HepG2 (cell line): ENCODE measurements around the gene UGT1A4. TPM values are rescaled to one million over a fixed set of nuclear protein-coding genes. Genes with fewer than 3 reads are reported as not detected.

Experiments
- ATAC-seq: fragments of 200-7000 bp; cut with Tn5 transposase; 3 replicates; pipeline ENCODE4 v1.9.1; 2020; ENCODE audit warnings: mild to moderate bottlenecking, moderate library complexity
- BruUV-seq: library from RNA; stranded (reverse); fragments of 400-500 nt; replicated peaks from 2 replicates; lab custom pipeline; 2021; lab: Mats Ljungman, UMichigan
- CTCF ChIA-PET: fragments of 300-600 bp; formaldehyde crosslinking; extraction: SDS; loops from one replicate; lab custom pipeline; 2021; ENCODE audit warnings: low total read pairs, inconsistent platforms, low intra/inter-chr PET ratio; lab: Yijun Ruan, JAX
- POLR2A ChIA-PET: fragments of 350-600 bp; sonication (Branson Sonifier 250); formaldehyde crosslinking; loops from one replicate; lab custom pipeline; 2020; ENCODE audit warnings: antibody characterized with exemption, inconsistent platforms; lab: Yijun Ruan, JAX
- DNase-seq: peaks from one replicate; pipeline ENCODE4 v3.0.0-alpha.2; 2015; ENCODE audit warnings: low spot score
- FAIRE-seq: peaks from 3 replicates; lab custom pipeline; 2011; peaks lifted over from hg19 to GRCh38; lab: Jason Lieb, UNC
- H2AFZ ChIP-seq: one replicate; pipeline ENCODE4 v1.6.1; 2011; ENCODE audit warnings: low read length, inconsistent platforms
- H3K27ac ChIP-seq: fragments of 300-600 bp; 3 replicates; pipeline ENCODE4 v1.8.0; 2011; ENCODE audit warnings: mixed run types, mild to moderate bottlenecking, mixed read lengths, low read length, inconsistent platforms; ENCODE audit not compliant: insufficient read depth; ENCODE audit errors: extremely low read length
- H3K27me3 ChIP-seq, 2 experiments: fragments of 200-600 bp in 1 of 2; 2 replicates in 1 of 2; 3 replicates in 1 of 2; pipeline versions ENCODE4 v1.6.0 to v1.8.0; 2011; ENCODE audit warnings: low read length in 2 of 2, mild to moderate bottlenecking in 2 of 2, moderate library complexity in 2 of 2, inconsistent platforms in 1 of 2; ENCODE audit not compliant: insufficient read depth in 2 of 2, control insufficient read depth in 1 of 2
- H3K36me3 ChIP-seq, 2 experiments: fragments of 200-600 bp in 1 of 2; replicated peaks in 1 of 2; 2 replicates in 1 of 2; 3 replicates in 1 of 2; pipeline versions ENCODE4 v1.5.1 to v1.8.0; 2011; ENCODE audit warnings: low read length in 2 of 2, inconsistent platforms in 1 of 2; ENCODE audit not compliant: insufficient read depth in 2 of 2, control insufficient read depth in 1 of 2
- H3K4me1 ChIP-seq: 2 replicates; pipeline ENCODE4 v1.5.1; 2012; ENCODE audit warnings: low read length, inconsistent platforms; ENCODE audit not compliant: insufficient read depth
- H3K4me2 ChIP-seq: 2 replicates; pipeline ENCODE4 v1.6.0; 2011; ENCODE audit warnings: low read depth, low read length, inconsistent platforms
- H3K4me3 ChIP-seq, 3 experiments: fragments of 200-600 bp in 1 of 3; sonication (generic), shearing (Covaris generic) in 1 of 3; replicated peaks in 1 of 3; 2 replicates each; pipeline ENCODE4 v1.5.1; 2011 to 2016; ENCODE audit warnings: low read length in 3 of 3, inconsistent platforms in 2 of 3, low read depth in 2 of 3, mild to moderate bottlenecking in 2 of 3, control low read depth in 1 of 3, mixed read lengths in 1 of 3; ENCODE audit not compliant: insufficient read depth in 1 of 3
- H3K79me2 ChIP-seq: one replicate; pipeline ENCODE4 v1.6.1; 2011; ENCODE audit warnings: low read length, inconsistent platforms; ENCODE audit not compliant: insufficient read depth
- H3K9ac ChIP-seq: 2 replicates; pipeline ENCODE4 v1.6.0; 2011; ENCODE audit warnings: mild to moderate bottlenecking, low read depth, low read length, inconsistent platforms; ENCODE audit not compliant: insufficient read depth
- H3K9me3 ChIP-seq: 2 replicates; pipeline ENCODE4 v1.5.1; 2012; ENCODE audit warnings: mild to moderate bottlenecking, low read length
- H4K20me1 ChIP-seq: 2 replicates; pipeline ENCODE4 v1.6.0; 2011; ENCODE audit warnings: inconsistent platforms, mild to moderate bottlenecking, low read length, moderate library complexity; ENCODE audit not compliant: insufficient read depth
- ATF3 ChIP-seq: sonication (generic); formaldehyde crosslinking; IDR thresholded peaks from 2 replicates; pipeline ENCODE4 v1.4.0; 2020; ENCODE audit warnings: missing genetic modification reagents
- BCL6 ChIP-seq: IDR thresholded peaks from 2 replicates; pipeline ENCODE4 v1.6.1; 2016; ENCODE audit warnings: missing genetic modification reagents, missing compliant biosample characterization
- FOXK1 ChIP-seq: sonication (generic); formaldehyde crosslinking; IDR thresholded peaks from 2 replicates; pipeline ENCODE4 v1.4.0; 2020; ENCODE audit warnings: low read depth, missing genetic modification reagents, borderline replicate concordance
- FOXP1 ChIP-seq, 2 experiments: fragments of 450-650 bp in 1 of 2; IDR thresholded peaks; 2 replicates each; pipeline ENCODE4 v1.6.1; 2017 to 2018; ENCODE audit warnings: antibody characterized with exemption in 1 of 2
- NFRKB ChIP-seq: fragments of 450-650 bp; IDR thresholded peaks from 2 replicates; pipeline ENCODE4 v1.6.1; 2017
- NR2F2 ChIP-seq: IDR thresholded peaks from 2 replicates; pipeline ENCODE4 v1.6.1; 2012; ENCODE audit warnings: low read depth, inconsistent platforms, borderline replicate concordance
- SMAD3 ChIP-seq: sonication (generic); formaldehyde crosslinking; IDR thresholded peaks from 2 replicates; pipeline ENCODE4 v1.4.0; 2020; ENCODE audit warnings: missing genetic modification reagents
- SRSF1 ChIP-seq: fragments of 200-400 bp; formaldehyde crosslinking; optimal IDR thresholded peaks from 2 replicates; pipeline ENCODE3; 2017; ENCODE audit warnings: mild to moderate bottlenecking, low read depth, low read length, moderate library complexity
- ZEB1 ChIP-seq: IDR thresholded peaks from 2 replicates; pipeline ENCODE4 v1.6.1; 2012; ENCODE audit warnings: mild to moderate bottlenecking, low read depth, inconsistent platforms; ENCODE audit not compliant: insufficient replicate concordance
- ZFP36L1 ChIP-seq: sonication (generic); formaldehyde crosslinking; IDR thresholded peaks from 2 replicates; pipeline ENCODE4 v1.8.0; 2022; ENCODE audit warnings: mild to moderate bottlenecking, missing genetic modification reagents, moderate library complexity
- ZKSCAN1 ChIP-seq: fragments of 150-350 bp; IDR thresholded peaks from 2 replicates; pipeline ENCODE4 v1.6.1; 2014; ENCODE audit warnings: low read length
- ZMYM4 ChIP-seq: sonication (generic); formaldehyde crosslinking; IDR thresholded peaks from 2 replicates; pipeline ENCODE4 v1.8.1; 2023; ENCODE audit warnings: mild to moderate bottlenecking, missing genetic modification reagents
- ZNF235 ChIP-seq: sonication (generic); formaldehyde crosslinking; IDR thresholded peaks from 2 replicates; pipeline ENCODE4 v1.8.1; 2023; ENCODE audit warnings: mild to moderate bottlenecking, missing genetic modification reagents, borderline replicate concordance
- ZNF264 ChIP-seq: sonication (generic); formaldehyde crosslinking; IDR thresholded peaks from 2 replicates; pipeline ENCODE4 v1.4.0; 2020; ENCODE audit warnings: missing genetic modification reagents
- ZNF343 ChIP-seq: sonication (generic); formaldehyde crosslinking; IDR thresholded peaks from 2 replicates; pipeline ENCODE4 v1.4.0; 2020; ENCODE audit warnings: mild to moderate bottlenecking, missing genetic modification reagents
- WGBS: methylation state at CpG from one replicate; pipeline ENCODE4 v1.1.6; 2017; ENCODE audit warnings: low lambda C conversion rate; 5-methylcytosine and 5-hydroxymethylcytosine counted together
- in situ Hi-C: cut with HindIII; loops from 2 replicates; pipeline ENCODE4 v1.10.0; 2017; ENCODE audit warnings: low pct_unique_long_range_greater_than_20kb; ENCODE audit not compliant: extremely low pct_ligation_motif_present
- intact Hi-C: fragments of 100-400 bp; cut with micrococcal nuclease; formaldehyde crosslinking; loops from one replicate; pipeline ENCODE4 v1.10.0; 2022; ENCODE audit not compliant: unreplicated experiment
- polyA plus RNA-seq, 8 experiments: library from polyadenylated mRNA; depleted of rRNA in 3 of 8; stranded (reverse) in 7 of 8; unstranded in 1 of 8; fragments of >200 nt; fragmentation: Illumina TruSeq in 4 of 8; extraction: Trizol in 4 of 8; gene quantifications; 2 replicates each; pipeline versions ENCODE4 v1.2.1 to v1.2.3, GENCODE V29; 2011 to 2016; ENCODE audit warnings: low read depth in 4 of 8, missing spikeins in 1 of 8, mixed read lengths in 1 of 8; ENCODE audit not compliant: insufficient read depth in 1 of 8
- total RNA-seq, 5 experiments: library from RNA; depleted of rRNA; stranded (reverse); fragments of >200 nt; fragmentation: Illumina TruSeq; extraction: Trizol; gene quantifications; 2 replicates each; pipeline ENCODE4 v1.2.3, GENCODE V29; 2016; ENCODE audit warnings: low read depth in 1 of 5

Gene UGT1A4
- total and polyA plus RNA-seq, 2 of the 13 experiments (the other 11 are each of a cell fraction or from before 2014, with no cell fraction given), result not detected

- no peak for TF ChIP-seq ATF3 (CRISPR knock-in tag)
- TF ChIP-seq, all 625 proteins: peak for 0
Measured at GRCh38 chr2:233820774-233821105, 102.2 kb downstream of the UGT1A4 start (continued).

GRCh38 chr2:233821196-233821595 lies 102.7 kb downstream of the UGT1A4 start:
- H3K4me2 ChIP-seq, result no peak overlapping the region
- no peak overlapping the region for H3K9ac ChIP-seq
- peaks cover 23% of the 10 kb centered on the region for H3K4me1 ChIP-seq
- in situ Hi-C loops, result no loop called here
- no peaks in the 10 kb centered on the region for H3K79me2 ChIP-seq
- H3K36me3 ChIP-seq, result no peaks in the 10 kb centered on the region
- no peak for FAIRE-seq
- H3K4me3 ChIP-seq, result no peak overlapping the region
- CTCF ChIA-PET, result no interaction called here
- TF ChIP-seq ZMYM4 (CRISPR knock-in tag) (no peak), ZFP36L1 (CRISPR knock-in tag) (no peak), BCL6 (no peak), FOXK1 (CRISPR knock-in tag) (no peak), ZNF264 (no peak), ZNF343 (no peak), FOXP1 (IDR thresholded peaks at IDR 0.05) (no peak), FOXP1 (CRISPR knock-in tag; IDR thresholded peaks at IDR 0.05) (no peak), ZEB1 (no peak), SMAD3 (no peak), ZKSCAN1 (no peak), NR2F2 (no peak), SRSF1 (no peak), ZNF235 (CRISPR knock-in tag) (no peak), NFRKB (no peak)
- H3K27me3 ChIP-seq, result peaks cover 8 to 34% of the 10 kb centered on the region in 2 experiments
- no TSS peak for BruUV-seq
- intact Hi-C loops, result no loop called here
- no peak overlapping the region for H2AFZ ChIP-seq
- no peak for DNase-seq
- WGBS, result 40% methylated on average over 3 of the region's 3 CpGs
- no peak for ATAC-seq
- no peak overlapping the region for H3K27ac ChIP-seq
- H4K20me1 ChIP-seq, result no peaks in the 10 kb centered on the region
- no peaks in the 10 kb centered on the region for H3K9me3 ChIP-seq
- POLR2A ChIA-PET, result no interaction called here
